AG04450 (cell line): ENCODE data around the gene APPBP2. TPM values are rescaled to one million over a fixed set of nuclear protein-coding genes. Genes with fewer than 3 reads are reported as not detected.
"Not testable (repeated sequence)": the region's sequence is repeated elsewhere in the genome, so short reads cannot be mapped to it uniquely, and the experiment has no call there.

Experiments
- CTCF ChIA-PET: fragments of 300-600, 350-600 bp; formaldehyde crosslinking; extraction: SDS; loops from one replicate; lab custom pipeline; 2022; ENCODE audit warnings: antibody characterized with exemption, inconsistent platforms; lab: Charles Lee
- POLR2A ChIA-PET: fragments of 350-600 bp; formaldehyde crosslinking; extraction: SDS; loops from one replicate; lab custom pipeline; 2021; ENCODE audit warnings: antibody characterized with exemption, inconsistent platforms; lab: Yijun Ruan, JAX
- DNase-seq: peaks from one replicate; pipeline ENCODE4 v3.0.0-alpha.2; 2011; ENCODE audit warnings: low read depth, low spot score
- H3K27ac ChIP-seq: one replicate; pipeline ENCODE4 v1.5.1; 2012; ENCODE audit warnings: low read depth, low read length, control low read depth
- H3K27me3 ChIP-seq: one replicate; pipeline ENCODE4 v1.6.0; 2012; ENCODE audit warnings: low read length; ENCODE audit not compliant: control insufficient read depth, insufficient read depth
- H3K4me3 ChIP-seq: 2 replicates; pipeline ENCODE4 v1.5.1; 2011; ENCODE audit warnings: mild to moderate bottlenecking, low read depth, low read length, control low read depth
- H3K9me3 ChIP-seq: 2 replicates; pipeline ENCODE4 v1.5.1; 2012; ENCODE audit warnings: low read length; ENCODE audit not compliant: control insufficient read depth, insufficient read depth
- polyA plus RNA-seq: library from polyadenylated mRNA; depleted of rRNA; stranded (reverse); fragments of >200 nt; gene quantifications from 2 replicates; pipeline ENCODE4 v1.2.3, GENCODE V29; 2011
- TF ChIP-seq, protein P1 (sequence below): IDR thresholded peaks from 2 replicates; pipeline ENCODE4 v1.5.1; 2011; ENCODE audit warnings: low read depth, low read length, control low read depth, inconsistent platforms

Gene APPBP2
- polyA plus RNA-seq, 1 experiment: 55.1 TPM

- Histone ChIP-seq H3K27me3 (peaks cover 2% of the 10 kb centered on the region), H3K4me3 (no peak overlapping the region), H3K9me3 (no peaks in the 10 kb centered on the region; the same call in 1 of the 2 replicates), H3K27ac (no peak overlapping the region)
- TF ChIP-seq, protein P1, sequence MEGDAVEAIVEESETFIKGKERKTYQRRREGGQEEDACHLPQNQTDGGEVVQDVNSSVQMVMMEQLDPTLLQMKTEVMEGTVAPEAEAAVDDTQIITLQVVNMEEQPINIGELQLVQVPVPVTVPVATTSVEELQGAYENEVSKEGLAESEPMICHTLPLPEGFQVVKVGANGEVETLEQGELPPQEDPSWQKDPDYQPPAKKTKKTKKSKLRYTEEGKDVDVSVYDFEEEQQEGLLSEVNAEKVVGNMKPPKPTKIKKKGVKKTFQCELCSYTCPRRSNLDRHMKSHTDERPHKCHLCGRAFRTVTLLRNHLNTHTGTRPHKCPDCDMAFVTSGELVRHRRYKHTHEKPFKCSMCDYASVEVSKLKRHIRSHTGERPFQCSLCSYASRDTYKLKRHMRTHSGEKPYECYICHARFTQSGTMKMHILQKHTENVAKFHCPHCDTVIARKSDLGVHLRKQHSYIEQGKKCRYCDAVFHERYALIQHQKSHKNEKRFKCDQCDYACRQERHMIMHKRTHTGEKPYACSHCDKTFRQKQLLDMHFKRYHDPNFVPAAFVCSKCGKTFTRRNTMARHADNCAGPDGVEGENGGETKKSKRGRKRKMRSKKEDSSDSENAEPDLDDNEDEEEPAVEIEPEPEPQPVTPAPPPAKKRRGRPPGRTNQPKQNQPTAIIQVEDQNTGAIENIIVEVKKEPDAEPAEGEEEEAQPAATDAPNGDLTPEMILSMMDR: no peak
- ChIA-PET POLR2A (no interaction called here), CTCF (interaction anchor here (2.3 kb wide), 1 partner anchor 195 kb away, joined by 6 read pairs; no protein-coding TSS in a partner anchor)
- DNase-seq: no peak
Measured at GRCh38 chr17:60425626-60426025, 100.4 kb downstream of the APPBP2 start.

DNA sequence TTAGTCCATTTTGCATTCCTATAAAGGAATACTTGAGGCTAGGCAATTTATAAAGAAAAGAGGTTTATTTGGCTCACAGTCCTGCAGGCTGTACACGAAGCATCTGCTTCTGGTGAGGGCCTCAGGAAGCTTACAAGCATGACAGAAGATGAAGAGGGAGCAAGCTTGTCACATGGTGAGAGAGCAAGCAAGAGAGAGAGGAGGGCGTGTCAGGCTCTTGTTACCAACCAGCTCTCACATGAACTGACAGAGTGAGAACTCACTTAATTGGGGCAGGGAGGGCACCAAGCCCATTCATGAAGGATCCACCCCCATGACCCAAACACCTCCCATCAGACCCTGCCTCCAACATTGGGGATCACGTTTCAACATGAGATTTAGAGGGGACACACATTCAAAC lies 102.2 kb downstream of the APPBP2 start:
- H3K4me3 ChIP-seq: no peak overlapping the region
- POLR2A ChIA-PET: no interaction called here

GRCh38 chr17:60422162-60422665 lies 103.8 kb downstream of the APPBP2 start, which contains the start of gene CHCT1:
Gene CHCT1, plus strand, starts transcription at chr17:60422489. Its CDS starts 104 bp downstream, at chr17:60422593.
- no peak for DNase-seq
- Histone ChIP-seq H3K27me3 (no peaks in the 10 kb centered on the region), H3K4me3 (peak within 1 kb of the TSS; percentile 57), H3K27ac (no peak within 1 kb of the TSS), H3K9me3 (no peaks in the 10 kb centered on the region; the same call in 1 of the 2 replicates)
- CTCF ChIA-PET: interaction anchor here (0.6 to 0.9 kb wide), 4 partner anchors 7 to 191 kb away, joined by 3 to 8 read pairs (median 4); no protein-coding TSS in a partner anchor
- POLR2A ChIA-PET: no interaction called here
- TF ChIP-seq, protein P1: no peak

More for the DNA sequence above, 102.2 kb downstream of the APPBP2 start:
- CTCF ChIA-PET: interaction anchor here (1.2 to 1.5 kb wide), 2 partner anchors 18 to 215 kb away, joined by 3 to 7 read pairs; no protein-coding TSS in a partner anchor
- Histone ChIP-seq H3K27me3 (no peaks in the 10 kb centered on the region), H3K27ac (no peak overlapping the region), H3K9me3 (no peaks in the 10 kb centered on the region; the same call in 1 of the 2 replicates)
- TF ChIP-seq, protein P1: no peak
- DNase-seq: no peak

DNA sequence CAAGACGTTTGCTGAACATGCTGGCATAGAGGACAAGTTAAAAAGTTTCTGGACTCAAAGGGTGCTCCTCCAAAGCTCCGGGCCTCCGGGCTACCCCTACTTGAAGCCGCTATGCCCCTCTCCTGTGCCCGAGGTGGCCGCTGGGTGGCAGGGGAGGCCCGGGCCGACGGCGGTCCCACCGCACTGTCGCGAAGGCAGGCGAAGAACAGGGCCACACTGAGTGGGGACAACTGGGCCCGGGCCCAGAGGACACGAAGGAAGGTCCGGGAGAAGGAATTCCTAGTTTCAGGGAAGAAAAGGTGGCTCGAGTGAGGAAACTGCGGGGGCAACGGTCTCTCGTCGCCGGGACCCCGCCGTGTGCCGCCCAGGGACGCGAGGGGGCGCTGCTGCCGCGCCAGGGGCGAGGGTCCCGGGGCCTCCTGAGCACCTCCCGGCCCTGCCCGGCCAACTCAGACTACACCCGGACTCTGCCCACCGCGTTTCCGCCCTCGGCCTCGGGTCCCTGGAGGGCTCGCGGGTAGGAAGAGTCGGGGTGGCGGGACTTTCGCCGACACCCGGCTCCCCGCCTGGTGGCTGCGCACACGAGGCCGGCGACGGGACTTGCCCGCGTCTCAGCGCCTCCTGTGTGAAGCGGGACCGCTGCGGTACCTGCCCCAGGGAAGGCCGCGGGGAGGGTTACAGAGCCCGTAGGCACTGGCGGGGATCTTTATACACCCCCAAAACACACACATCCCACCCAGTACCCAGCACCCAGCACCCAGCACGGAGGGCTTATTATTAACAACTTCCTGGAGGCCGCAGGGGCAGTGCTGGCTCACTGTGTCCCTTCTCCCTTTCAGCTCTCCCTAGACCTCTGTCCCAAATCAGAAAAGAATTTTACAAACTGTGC lies 104.5 kb downstream of the APPBP2 start:
- Histone ChIP-seq H3K4me3 (peak overlapping the region; percentile 57), H3K9me3 (no peaks in the 10 kb centered on the region; the same call in 1 of the 2 replicates), H3K27ac (no peak overlapping the region), H3K27me3 (no peaks in the 10 kb centered on the region)
- POLR2A ChIA-PET: no interaction called here
- no peak for DNase-seq
- CTCF ChIA-PET: interaction anchor here (0.6 to 0.9 kb wide), 8 partner anchors 8 to 259 kb away, joined by 3 to 8 read pairs (median 4); no protein-coding TSS in a partner anchor
- TF ChIP-seq, protein P1: peak; percentile 81

- POLR2A ChIA-PET, DNase-seq, H3K9me3 ChIP-seq, H3K4me3 ChIP-seq, H3K27me3 ChIP-seq, CTCF ChIA-PET, H3K27ac ChIP-seq: not testable (repeated sequence)
Measured at GRCh38 chr17:60419875-60420274, 106.2 kb downstream of the APPBP2 start.

- H3K27me3 ChIP-seq, DNase-seq, CTCF ChIA-PET, H3K27ac ChIP-seq, H3K4me3 ChIP-seq, H3K9me3 ChIP-seq: not testable (repeated sequence)
- POLR2A ChIA-PET: interaction anchor here (0.6 kb wide), 1 partner anchor 190 kb away, joined by 7 read pairs; no protein-coding TSS in a partner anchor
Measured at GRCh38 chr17:60419003-60419402, 107.0 kb downstream of the APPBP2 start.
